ENCODE measurements around the gene ARMC8.

The ARMC8 gene

DNA sequence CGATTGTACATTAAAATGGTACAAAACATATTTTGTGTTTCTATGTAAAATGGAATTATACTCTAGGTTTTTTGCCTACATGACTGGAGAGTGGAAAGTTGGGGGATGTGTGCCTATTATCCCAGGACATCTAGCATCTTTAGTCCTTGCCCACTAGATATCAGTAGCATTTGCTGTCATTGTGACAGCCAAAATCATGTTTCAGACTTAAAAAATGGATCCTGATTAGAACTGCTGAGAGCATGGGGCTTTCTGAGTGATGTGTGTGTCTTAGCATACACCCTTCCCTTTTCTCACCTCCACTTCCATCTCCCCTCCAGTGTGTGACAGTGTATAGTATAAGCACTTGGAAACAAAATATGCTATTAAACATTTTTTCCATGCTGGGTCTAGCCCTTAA lies 13.3 kb downstream of the ARMC8 start:
- DNase-seq (ENCODE audit: low read depth), result no peak

DNA sequence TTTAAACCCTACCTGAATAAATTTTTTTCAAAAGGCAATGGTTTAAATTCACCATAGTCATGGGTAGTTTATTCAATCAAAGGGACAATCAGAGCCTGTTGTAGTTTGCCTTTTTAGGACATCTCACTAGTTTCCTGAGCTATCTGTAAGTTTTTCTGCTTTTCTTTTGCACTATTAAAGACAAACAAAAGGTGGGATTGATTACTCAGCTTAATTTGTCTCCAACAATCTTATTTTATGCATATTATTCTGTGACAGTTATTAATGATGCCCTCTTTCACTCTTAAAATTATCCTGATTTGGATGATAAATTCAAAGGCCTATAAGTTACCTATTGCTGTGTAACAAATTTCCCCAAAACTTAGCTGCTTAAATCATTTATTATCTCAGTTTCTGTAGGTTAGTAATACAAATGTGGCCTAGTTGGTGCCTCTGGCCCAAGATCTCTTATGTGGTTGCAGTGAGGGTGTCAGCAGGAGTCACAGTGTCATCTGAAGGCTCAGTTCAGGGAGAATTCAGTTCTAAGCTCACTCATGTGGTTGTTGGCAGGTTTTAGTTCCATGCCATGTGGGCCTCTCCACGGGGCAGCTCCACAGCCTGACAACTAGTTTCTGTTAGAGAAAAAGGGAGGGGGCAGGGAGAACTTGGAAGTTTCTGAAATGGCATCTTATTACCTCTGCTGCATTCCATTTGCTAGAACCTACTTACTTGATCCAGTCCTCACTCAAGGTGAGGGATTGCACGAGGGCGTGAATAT lies 16.0 kb downstream of the ARMC8 start:
- no peak for DNase-seq (ENCODE audit: low read depth)

DNA sequence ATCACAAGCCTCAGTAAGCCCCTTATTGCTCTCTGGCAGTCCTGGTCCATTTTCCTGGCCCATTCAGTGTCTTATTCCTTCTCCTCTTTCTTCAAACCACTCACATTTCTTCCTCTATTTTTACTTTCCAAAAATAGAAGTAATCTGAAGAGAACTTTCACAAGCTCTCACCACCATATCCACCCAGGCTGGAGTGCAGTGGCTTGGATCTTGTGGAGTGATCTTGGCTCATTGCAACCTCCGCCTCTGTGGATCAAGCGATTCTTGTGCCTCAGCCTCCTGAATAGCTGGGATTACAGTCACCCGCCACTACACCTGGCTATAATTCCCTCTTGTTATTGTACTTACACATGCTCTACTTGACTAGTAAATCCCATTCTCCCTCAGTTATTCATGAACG lies 16.8 kb downstream of the ARMC8 start:
- DNase-seq (ENCODE audit: low read depth), result no peak

DNA sequence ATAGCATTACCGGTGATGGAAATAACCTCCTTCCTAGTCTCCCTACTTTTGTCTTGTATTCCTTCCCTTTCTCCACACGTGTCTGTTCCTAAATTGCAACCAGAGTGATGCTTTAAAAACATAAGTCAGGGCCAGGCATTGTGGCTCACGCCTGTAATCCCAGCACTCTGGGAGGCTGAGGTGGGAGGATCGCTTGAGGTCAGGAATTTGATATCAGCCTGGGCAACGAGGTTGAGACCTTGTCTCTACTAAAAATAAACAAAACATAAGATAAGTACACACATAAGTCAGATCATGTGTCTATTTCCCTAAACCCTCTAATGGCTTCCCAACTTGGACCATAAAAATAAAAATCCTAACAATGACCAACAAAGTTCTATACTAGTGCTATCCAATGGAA lies 18.4 kb downstream of the ARMC8 start:
- DNase-seq (ENCODE audit: low read depth), result no peak

- no peak for DNase-seq (ENCODE audit: low read depth)
Measured at GRCh38 chr3:138206196-138206595, 19.1 kb downstream of the ARMC8 start.

- no peak for DNase-seq (ENCODE audit: low read depth)
Measured at GRCh38 chr3:138210528-138210927, 23.4 kb downstream of the ARMC8 start.

- DNase-seq (ENCODE audit: low read depth), result no peak
Measured at GRCh38 chr3:138213398-138214085, 26.4 kb downstream of the ARMC8 start.

DNA sequence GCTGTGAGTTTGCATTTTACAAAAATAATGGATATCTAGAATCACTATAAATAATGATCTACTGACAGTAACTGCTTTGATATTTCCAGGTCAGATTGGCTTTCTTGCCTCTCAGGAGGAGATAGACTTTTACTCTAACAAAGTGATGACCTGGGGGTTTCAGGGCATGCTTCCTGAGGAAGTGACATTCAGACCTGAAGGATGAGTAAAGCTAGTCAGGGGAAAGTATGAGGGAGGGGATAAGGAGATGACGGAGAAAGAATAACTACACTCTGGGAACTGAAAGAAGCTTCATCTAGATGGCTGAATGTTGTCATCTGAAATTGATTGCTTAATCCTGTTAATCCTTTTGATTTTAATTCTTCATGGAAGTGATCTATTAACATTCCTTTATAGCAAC lies 32.2 kb downstream of the ARMC8 start:
- no peak for DNase-seq (ENCODE audit: low read depth)

GRCh38 chr3:138220242-138220641 lies 33.1 kb downstream of the ARMC8 start:
- DNase-seq (ENCODE audit: low read depth), result no peak

DNA sequence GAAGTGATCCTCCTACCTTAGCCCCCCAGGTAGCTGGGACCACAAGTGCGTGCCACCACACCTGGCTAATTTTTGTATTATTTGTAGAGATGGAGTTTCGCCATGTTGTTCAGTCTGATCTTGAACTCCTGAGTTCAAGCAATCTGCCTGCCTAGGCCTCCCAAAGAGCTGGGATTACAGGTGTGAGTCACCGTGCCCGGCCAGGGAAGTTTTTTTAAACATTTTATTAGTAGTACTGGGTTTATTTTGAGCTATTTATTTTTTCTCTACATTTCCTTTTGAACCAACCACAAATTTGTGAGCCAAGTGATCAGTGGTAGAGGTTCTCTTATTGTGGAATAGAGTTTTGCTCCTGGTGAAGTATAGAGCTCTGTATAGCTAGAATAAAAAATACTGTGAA lies 33.7 kb downstream of the ARMC8 start:
- DNase-seq (ENCODE audit: low read depth), result no peak

GRCh38 chr3:138222131-138222941 lies 35.2 kb downstream of the ARMC8 start:
- no peak for DNase-seq (ENCODE audit: low read depth)

- DNase-seq (ENCODE audit: low read depth), result no peak
Measured at GRCh38 chr3:138222942-138223287, 35.8 kb downstream of the ARMC8 start.

- DNase-seq (ENCODE audit: low read depth), result no peak
Measured at GRCh38 chr3:138227650-138228049, 40.5 kb downstream of the ARMC8 start.

DNA sequence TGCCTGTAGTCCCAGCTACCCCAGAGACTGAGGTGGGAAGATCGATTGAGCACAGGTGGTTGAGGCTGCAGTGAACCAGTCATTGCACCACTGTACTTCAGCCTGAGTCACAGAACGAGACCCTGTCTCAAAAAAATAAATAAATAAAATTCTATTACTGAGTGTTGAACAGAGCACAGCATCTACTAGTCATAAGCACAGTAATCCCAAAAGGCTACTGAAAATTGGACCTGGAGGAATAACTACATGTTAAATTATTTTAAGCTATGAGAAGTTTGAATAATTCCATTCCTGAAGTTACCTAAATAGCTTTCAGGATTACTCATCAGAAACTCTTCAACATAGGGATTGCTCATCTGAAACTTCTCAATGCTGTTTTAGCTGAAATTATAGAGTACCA lies 43.4 kb downstream of the ARMC8 start:
- DNase-seq (ENCODE audit: low read depth), result no peak

GRCh38 chr3:138232705-138233364 lies 45.7 kb downstream of the ARMC8 start:
- no peak for DNase-seq (ENCODE audit: low read depth)

DNA sequence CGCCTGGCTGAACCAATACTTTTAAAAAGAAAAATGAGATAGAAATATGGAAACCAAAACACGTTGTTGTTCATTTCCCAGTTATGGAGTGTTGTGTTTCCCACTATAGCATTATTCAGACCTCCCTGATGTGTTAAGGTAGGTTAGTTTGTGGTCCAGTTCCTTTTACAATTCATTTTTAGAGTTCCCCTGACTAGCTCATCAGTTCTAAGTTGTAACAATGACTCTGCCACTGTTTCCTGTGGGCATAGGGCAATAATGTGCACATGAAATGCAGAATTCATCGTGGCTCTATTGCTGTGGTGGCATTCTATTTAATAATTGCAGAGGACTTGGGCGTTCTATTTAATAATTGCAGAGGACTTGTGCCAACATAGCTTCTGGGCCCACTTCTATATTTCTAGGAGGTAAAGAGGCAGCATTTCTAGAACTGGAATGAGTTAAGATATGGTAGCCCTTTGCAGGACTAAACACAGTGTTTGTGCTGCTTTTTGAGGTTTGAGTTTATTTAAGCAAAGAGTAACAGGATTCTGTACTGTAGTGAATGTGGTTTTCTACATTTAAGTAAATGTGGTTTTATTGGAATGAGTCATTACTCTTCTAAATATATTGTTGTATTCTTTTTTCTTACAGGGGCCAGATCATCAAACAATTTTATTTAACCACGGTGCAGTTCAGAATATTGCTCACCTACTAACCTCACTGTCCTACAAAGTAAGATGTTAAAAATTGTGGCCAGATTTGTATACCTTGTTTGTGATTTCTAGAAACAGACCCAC lies 47.5 kb downstream of the ARMC8 start:
- DNase-seq (ENCODE audit: low read depth), result no peak

GRCh38 chr3:138238711-138239110 lies 51.6 kb downstream of the ARMC8 start:
- no peak for DNase-seq (ENCODE audit: low read depth)

- no peak for DNase-seq (ENCODE audit: low read depth)
Measured at GRCh38 chr3:138241061-138241460, 54.0 kb downstream of the ARMC8 start.

DNA sequence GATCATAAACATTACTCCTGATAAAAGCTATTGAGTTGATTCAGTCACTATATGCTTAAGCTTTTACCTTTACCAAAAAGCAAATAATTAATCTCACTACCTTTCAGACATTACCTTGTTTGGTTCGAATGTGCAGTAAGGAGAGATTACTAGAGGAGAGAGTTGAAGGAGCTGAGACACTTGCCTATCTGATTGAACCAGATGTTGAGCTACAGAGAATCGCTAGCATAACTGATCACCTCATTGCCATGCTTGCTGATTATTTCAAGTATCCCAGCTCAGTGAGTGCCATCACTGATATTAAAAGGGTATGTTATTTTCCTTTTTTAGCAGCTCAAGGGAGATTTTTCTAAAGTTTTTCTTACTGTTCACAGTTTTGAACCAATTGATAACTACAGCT lies 54.6 kb downstream of the ARMC8 start:
- DNase-seq (ENCODE audit: low read depth), result no peak

DNA sequence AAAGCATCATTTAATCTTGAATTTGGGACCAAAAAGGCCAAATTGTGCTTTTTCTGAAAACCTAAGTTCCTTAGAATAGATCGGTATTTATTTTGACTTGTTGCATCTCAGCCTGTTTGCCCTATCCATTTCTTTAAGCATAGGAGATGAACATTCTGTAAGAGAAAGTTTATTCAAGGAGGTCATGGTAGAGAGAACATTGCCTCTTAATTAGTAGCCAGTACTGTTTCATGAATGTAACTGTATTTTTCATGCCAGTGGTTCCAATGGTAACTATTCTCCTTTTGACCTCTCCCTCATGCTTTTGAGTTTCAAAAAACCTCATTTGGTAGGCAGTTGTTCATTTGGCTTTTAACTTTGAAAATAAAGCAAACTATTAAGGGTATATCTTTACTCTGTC lies 55.4 kb downstream of the ARMC8 start:
- no peak for DNase-seq (ENCODE audit: low read depth)

DNA sequence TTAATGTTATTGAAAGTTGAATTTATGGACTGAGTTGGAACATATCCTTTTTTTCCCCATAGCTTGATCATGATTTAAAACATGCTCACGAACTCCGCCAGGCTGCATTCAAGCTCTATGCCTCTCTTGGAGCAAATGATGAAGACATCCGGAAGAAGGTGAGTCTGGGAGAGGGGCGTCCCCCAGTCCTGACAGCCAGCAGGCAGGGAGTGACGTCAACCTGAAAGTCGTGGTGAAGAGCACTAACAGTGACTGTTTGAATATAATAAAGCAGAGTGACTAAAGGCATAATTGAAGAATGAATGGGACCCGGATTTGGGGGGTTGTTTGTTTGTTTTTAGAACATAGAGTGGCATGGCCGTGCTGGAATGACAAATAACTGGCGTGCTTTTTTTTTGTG lies 57.9 kb downstream of the ARMC8 start:
- no peak for DNase-seq (ENCODE audit: low read depth)

DNA sequence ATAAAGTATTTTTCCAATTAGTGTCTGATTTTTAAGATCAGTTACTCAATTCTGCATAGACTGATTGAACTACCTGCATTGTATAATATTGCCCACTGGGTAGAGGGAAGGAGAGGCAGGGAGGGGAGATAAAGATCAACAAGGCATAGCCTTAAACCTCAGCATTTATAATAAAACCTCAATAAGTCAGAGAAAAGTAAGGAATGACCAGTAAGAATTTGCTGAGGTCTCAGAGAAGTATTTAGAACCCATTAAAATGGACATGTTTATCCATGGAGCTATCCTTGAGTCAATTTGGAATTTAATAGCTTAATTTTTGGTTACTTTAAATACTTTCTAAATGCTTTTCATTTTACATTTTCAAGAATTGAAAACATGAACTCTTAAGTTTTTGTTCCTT lies 62.5 kb downstream of the ARMC8 start:
- no peak for DNase-seq (ENCODE audit: low read depth)

Measured in T-helper 22 cell (primary cell).